Endothelial cell of umbilical vein (primary cell): ENCODE data around the gene TLCD3B.
A peak's percentile ranks its signal among the peaks of the same experiment; 100 is the strongest.

ENCODE experiments used
- CTCF ChIP-seq, 2 donors: IDR thresholded peaks; 1 replicate in 1 of 2; 2 replicates in 1 of 2; pipeline ENCODE4 v1.5.1; 2011; ENCODE audit warnings: low read length in 2 of 2, mild to moderate bottlenecking in 2 of 2, moderate library complexity in 2 of 2, control low read depth in 1 of 2, inconsistent platforms in 1 of 2, low read depth in 1 of 2; ENCODE audit not compliant: insufficient read depth in 1 of 2; ENCODE audit errors: extremely low read depth in 1 of 2
- EZH2 ChIP-seq: IDR thresholded peaks from 2 replicates; pipeline ENCODE4 v1.6.1; 2012; ENCODE audit warnings: borderline replicate concordance, low read depth, mild to moderate bottlenecking, moderate library complexity, low read length, inconsistent platforms; ENCODE audit not compliant: severe bottlenecking
- FOS ChIP-seq: IDR thresholded peaks from 2 replicates; pipeline ENCODE4 v1.6.1; 2011; ENCODE audit warnings: mild to moderate bottlenecking, low read length, moderate library complexity, borderline replicate concordance; ENCODE audit not compliant: insufficient read depth
- JUN ChIP-seq: IDR thresholded peaks from 2 replicates; pipeline ENCODE4 v1.6.1; 2011; ENCODE audit warnings: borderline replicate concordance, low read depth; ENCODE audit not compliant: insufficient read length, insufficient read depth
- MAX ChIP-seq: IDR thresholded peaks from 2 replicates; pipeline ENCODE4 v1.6.1; 2011; ENCODE audit not compliant: insufficient read depth, insufficient read length
- MYC ChIP-seq: IDR thresholded peaks from one replicate; pipeline ENCODE4 v1.6.1; 2011; ENCODE audit warnings: mild to moderate bottlenecking, low read depth, low read length
- POLR2A ChIP-seq: IDR thresholded peaks from 2 replicates; pipeline ENCODE4 v1.6.1; 2012; ENCODE audit warnings: low read depth, mild to moderate bottlenecking, control low read depth, low read length

DNA sequence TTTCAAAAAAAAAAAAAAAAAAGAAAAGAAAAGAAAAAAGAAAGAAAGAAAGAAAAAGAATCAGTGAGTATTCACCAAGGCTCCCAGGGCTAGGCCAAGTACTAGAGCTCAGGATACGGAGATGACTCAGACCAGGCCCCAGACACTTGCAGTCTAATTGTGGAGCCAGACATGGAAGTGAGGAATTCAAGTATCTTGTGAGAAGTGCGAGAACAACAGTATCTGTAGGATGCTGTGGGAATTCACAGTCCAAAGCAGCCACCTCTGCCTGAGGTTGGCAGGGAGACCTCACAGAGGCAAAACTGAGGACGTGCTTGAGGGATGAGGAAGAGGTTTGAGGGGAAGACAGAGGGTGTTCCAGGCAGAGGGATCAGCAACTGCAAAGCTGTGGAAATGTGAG, 20.4 kb upstream of the TLCD3B start:
- peak; percentile 46 for TF ChIP-seq JUN
- peak; percentile 78 for TF ChIP-seq FOS
- TF ChIP-seq MYC, result no peak
- no peak for TF ChIP-seq CTCF (IDR thresholded peaks at IDR 0.05; ENCODE audit: extremely low read depth in 1 of 2, insufficient read depth in 1 of 2, low read depth in 1 of 2, low read length in 2 of 2)
- TF ChIP-seq POLR2A, result peak; percentile 25
- TF ChIP-seq EZH2, result no peak
- TF ChIP-seq MAX, result no peak
